Fibroblast of the conjunctiva (primary cell): ENCODE measurements around the gene COPE.
A peak's percentile ranks its signal among the peaks of the same experiment; 100 is the strongest.
"Not testable (repeated sequence)": the region's sequence is repeated elsewhere in the genome, so short reads cannot be mapped to it uniquely, and the experiment has no call there.

Source experiments
- DNase-seq: peaks from one replicate; pipeline ENCODE4 v3.0.0-alpha.2; 2010; ENCODE audit warnings: low read depth

COPE gene

GRCh38 chr19:18940769-18941627, 21.8 kb upstream of the COPE start, which contains the start of gene HOMER3:
TSS of gene HOMER3 (minus strand) at chr19:18941217. CDS start at chr19:18938982, 2,235 bp downstream.
- no peak for DNase-seq

GRCh38 chr19:18939922-18940768, 21.0 kb upstream of the COPE start:
- peak; percentile 37 for DNase-seq

- no peak for DNase-seq
Observed at GRCh38 chr19:18939163-18939562, 20.0 kb upstream of the COPE start.

- DNase-seq = no peak
Observed at GRCh38 chr19:18933297-18933696, 14.1 kb upstream of the COPE start.

- peak; percentile 9 for DNase-seq
Observed at GRCh38 chr19:18932216-18932841, 13.1 kb upstream of the COPE start.

GRCh38 chr19:18931316-18932162, 12.4 kb upstream of the COPE start:
- no peak for DNase-seq

GRCh38 chr19:18929311-18929710, 10.1 kb upstream of the COPE start:
- no peak for DNase-seq

GRCh38 chr19:18928018-18928805, 9.0 kb upstream of the COPE start:
- no peak for DNase-seq

GRCh38 chr19:18924684-18925213, 5.6 kb upstream of the COPE start:
- DNase-seq = no peak

- DNase-seq = no peak
Observed at GRCh38 chr19:18922228-18922985, 3.2 kb upstream of the COPE start.

- DNase-seq = no peak
Observed at GRCh38 chr19:18921593-18921992, 2.4 kb upstream of the COPE start.

GRCh38 chr19:18920400-18920799, 1.2 kb upstream of the COPE start:
- no peak for DNase-seq

GRCh38 chr19:18919900-18920214, 670 bp upstream of the COPE start:
- DNase-seq = no peak

GRCh38 chr19:18917593-18917992, 1.6 kb downstream of the COPE start:
- DNase-seq = not testable (repeated sequence)

- peak; percentile 23 for DNase-seq
Observed at GRCh38 chr19:18915639-18916038, 3.5 kb downstream of the COPE start.

- no peak for DNase-seq
Observed at GRCh38 chr19:18913466-18913865, 5.7 kb downstream of the COPE start.

GRCh38 chr19:18912933-18913332, 6.3 kb downstream of the COPE start:
- no peak for DNase-seq

- no peak for DNase-seq
Observed at GRCh38 chr19:18910801-18911436, 8.3 kb downstream of the COPE start.

GRCh38 chr19:18910010-18910409, 9.2 kb downstream of the COPE start:
- DNase-seq = no peak
